B cell (primary cell): ENCODE data around the gene TMEM38A. TPM values are rescaled to one million over a fixed set of nuclear protein-coding genes. Genes with fewer than 3 reads are reported as not detected.
A peak's percentile ranks its signal among the peaks of the same experiment; 100 is the strongest.

Experiments
- ATAC-seq: fragments of 200-7000 bp; cut with Tn5 transposase; one replicate; pipeline ENCODE4 v1.10.0; 2021; ENCODE audit warnings: low read depth, mild to moderate bottlenecking, moderate number of reproducible peaks, moderate library complexity
- CTCF ChIA-PET: fragments of 350-600 bp; sonication (Branson Sonifier 250); formaldehyde crosslinking; loops from one replicate; lab custom pipeline; 2021; ENCODE audit warnings: antibody characterized with exemption, inconsistent platforms; lab: Charles Lee
- POLR2A ChIA-PET: fragments of 350-600 bp; sonication (Branson Sonifier 250); formaldehyde crosslinking; loops from one replicate; lab custom pipeline; 2021; ENCODE audit warnings: antibody characterized with exemption; lab: Charles Lee
- DNase-seq: peaks from one replicate; pipeline ENCODE4 v3.0.0; 2013
- H2AFZ ChIP-seq: 2 replicates; pipeline ENCODE4 v1.6.1; 2012; ENCODE audit warnings: mild to moderate bottlenecking, low read depth, low read length; ENCODE audit not compliant: insufficient read depth, poor library complexity, severe bottlenecking
- H3K27ac ChIP-seq, 2 donors: 1 replicate in 1 of 2; 2 replicates in 1 of 2; pipeline ENCODE4 v1.5.1; 2012 to 2013; ENCODE audit warnings: low read length in 2 of 2, mild to moderate bottlenecking in 2 of 2, moderate library complexity in 1 of 2
- H3K27me3 ChIP-seq, 4 experiments: fragments of 200-600 bp in 1 of 4; sonication (generic) in 1 of 4; replicated peaks in 1 of 4; 1 replicate in 2 of 4; 2 replicates in 2 of 4; pipeline versions ENCODE4 v1.6.1 to v1.7.0; 2013 to 2016; ENCODE audit warnings: low read length in 3 of 4, mild to moderate bottlenecking in 2 of 4, mixed read lengths in 1 of 4, moderate library complexity in 1 of 4; ENCODE audit not compliant: insufficient read depth in 4 of 4, control insufficient read depth in 3 of 4; ENCODE audit errors: control extremely low read depth in 1 of 4
- H3K36me3 ChIP-seq, 2 experiments: replicated peaks in 1 of 2; 1 replicate in 1 of 2; 2 replicates in 1 of 2; pipeline versions ENCODE4 v1.6.1 to v1.7.1; 2013; ENCODE audit warnings: low read length in 1 of 2; ENCODE audit not compliant: insufficient read depth in 2 of 2, control insufficient read depth in 1 of 2; ENCODE audit errors: control extremely low read depth in 1 of 2, extremely low read depth in 1 of 2
- H3K4me1 ChIP-seq, 2 donors: fragments of 200-600 bp in 1 of 2; sonication (generic) in 1 of 2; 1 replicate in 1 of 2; 2 replicates in 1 of 2; pipeline versions ENCODE4 v1.5.1 to v1.6.1; 2013 to 2017; ENCODE audit warnings: low read length in 2 of 2; ENCODE audit not compliant: control insufficient read depth in 2 of 2, insufficient read depth in 2 of 2
- H3K4me2 ChIP-seq: replicated peaks from 2 replicates; pipeline ENCODE3; 2012; ENCODE audit warnings: mild to moderate bottlenecking, low read depth, low read length; ENCODE audit not compliant: poor library complexity, severe bottlenecking
- H3K4me3 ChIP-seq, 5 experiments: fragments of 200-600 bp in 1 of 5; sonication (generic) in 1 of 5; 1 replicate in 3 of 5; 2 replicates in 2 of 5; pipeline versions ENCODE4 v1.5.1 to v1.7.0; 2011 to 2016; ENCODE audit warnings: low read length in 4 of 5, mild to moderate bottlenecking in 4 of 5, low read depth in 2 of 5, control low read depth in 1 of 5, moderate library complexity in 1 of 5; ENCODE audit not compliant: insufficient read depth in 1 of 5; ENCODE audit errors: control extremely low read depth in 1 of 5, extremely low read depth in 1 of 5
- H3K79me2 ChIP-seq: fragments of 200-600 bp; sonication (generic); one replicate; pipeline ENCODE4 v1.6.0; 2016; ENCODE audit warnings: low read length; ENCODE audit not compliant: control insufficient read depth, insufficient read depth
- H3K9ac ChIP-seq: fragments of 200-600 bp; sonication (generic); 2 replicates; pipeline ENCODE4 v1.6.1; 2017; ENCODE audit warnings: mild to moderate bottlenecking, low read length, moderate library complexity
- H3K9me3 ChIP-seq, 3 donors: one replicate each; pipeline versions ENCODE4 v1.6.1 to v1.7.1; 2013; ENCODE audit warnings: low read length in 2 of 3; ENCODE audit not compliant: control insufficient read depth in 2 of 3, insufficient read depth in 1 of 3; ENCODE audit errors: control extremely low read depth in 1 of 3
- H4K20me1 ChIP-seq: 2 replicates; pipeline ENCODE4 v1.6.0; 2012; ENCODE audit warnings: mild to moderate bottlenecking, low read length; ENCODE audit not compliant: insufficient read depth, control insufficient read depth, poor library complexity, severe bottlenecking
- H3K27ac Mint-ChIP-seq: one replicate; pipeline ENCODE4 v1.8.0; 2021; ENCODE audit warnings: mixed read lengths
- H3K27me3 Mint-ChIP-seq: one replicate; pipeline ENCODE4 v1.8.0; 2021; ENCODE audit warnings: mixed read lengths
- H3K4me1 Mint-ChIP-seq: one replicate; pipeline ENCODE4 v1.8.0; 2021; ENCODE audit warnings: mixed read lengths
- H3K4me3 Mint-ChIP-seq: one replicate; pipeline ENCODE4 v1.8.0; 2021; ENCODE audit warnings: mixed read lengths
- H3K9me3 Mint-ChIP-seq: one replicate; pipeline ENCODE4 v1.8.0; 2022; ENCODE audit warnings: mixed read lengths; ENCODE audit not compliant: insufficient read depth
- CTCF ChIP-seq: fragments of 200-600 bp; IDR thresholded peaks from one replicate; pipeline ENCODE4 v1.8.0; 2022; ENCODE audit warnings: antibody characterized with exemption, mild to moderate bottlenecking
- EZH2 ChIP-seq: IDR thresholded peaks from 2 replicates; pipeline ENCODE4 v1.6.1; 2012; ENCODE audit warnings: borderline replicate concordance, low read depth, mild to moderate bottlenecking, moderate library complexity, low read length; ENCODE audit not compliant: insufficient read depth, poor library complexity, severe bottlenecking
- WGBS: methylation state at CpG from one replicate; pipeline ENCODE4 v1.1.5; 2013; ENCODE audit warnings: missing lambda C conversion rate; ENCODE audit not compliant: insufficient coverage; 5-methylcytosine and 5-hydroxymethylcytosine counted together
- intact Hi-C: fragments of 100-400 bp; cut with micrococcal nuclease; formaldehyde crosslinking; loops from one replicate; pipeline ENCODE4 v1.10.0; 2022
- polyA plus RNA-seq: library from polyadenylated mRNA; depleted of rRNA; stranded (reverse); fragments of >200 nt; gene quantifications from 2 replicates; pipeline ENCODE4 v1.2.3, GENCODE V29; 2012
- total RNA-seq, 2 donors: library from RNA; stranded (reverse); fragments of 120-200 nt in 1 of 2; gene quantifications; 1 replicate in 1 of 2; 2 replicates in 1 of 2; pipeline versions ENCODE4 v1.2.3 to v1.2.4, GENCODE V29; 2013 to 2022

The TMEM38A gene
- total and polyA plus RNA-seq, 2 donors (not counting 1 experiment from before 2014, with no cell fraction given), result 5.7 to 7.1 TPM

GRCh38 chr19:16612636-16613035 is 48.3 kb upstream of the TMEM38A start:
- Histone ChIP-seq H3K4me1 (peaks cover 59 to 60% of the 10 kb centered on the region in 2 donors), H3K9ac (no peak overlapping the region), H2AFZ (no peak overlapping the region), H4K20me1 (peaks cover 89% of the 10 kb centered on the region), H3K36me3 (peaks cover 0 to 3% of the 10 kb centered on the region in 2 experiments), H3K4me3 (no peak overlapping the region), H3K27me3 (no peaks in the 10 kb centered on the region), H3K79me2 (peaks cover 100% of the 10 kb centered on the region), H3K9me3 (peaks cover 0 to 2% (median 0%) of the 10 kb centered on the region in 3 donors), H3K4me2 (no peak overlapping the region), H3K27ac (no peak overlapping the region)
- Mint-ChIP-seq H3K27ac (peak overlapping the region; percentile 53), H3K4me1 (peaks cover 85% of the 10 kb centered on the region), H3K27me3 (no peaks in the 10 kb centered on the region), H3K4me3 (no peak overlapping the region), H3K9me3 (no peaks in the 10 kb centered on the region)
- ATAC-seq (no peak), DNase-seq (no peak)
- ChIA-PET POLR2A (interaction anchor here (2.0 kb wide), 1 partner anchor 26 kb away, joined by 7 read pairs; no protein-coding TSS in a partner anchor), CTCF (interaction anchor here (0.9 to 1.4 kb wide), 4 partner anchors 12 to 38 kb away, joined by 3 to 7 read pairs (median 4); partner anchors contain the start of gene MED26)
- intact Hi-C loops, result no loop called here
- WGBS, result no CpG with 5 or more reads among the region's 3 CpGs
- TF ChIP-seq CTCF, result no peak

GRCh38 chr19:16613841-16614240 is 47.1 kb upstream of the TMEM38A start:
- no peak for ATAC-seq

More at GRCh38 chr19:16613841-16614240, 47.1 kb upstream of the TMEM38A start:
- peaks cover 0 to 2% (median 0%) of the 10 kb centered on the region in 3 donors for H3K9me3 ChIP-seq
- no peak overlapping the region for H3K4me3 ChIP-seq
- H2AFZ ChIP-seq, result no peak overlapping the region
- peaks cover 59 to 60% of the 10 kb centered on the region in 2 donors for H3K4me1 ChIP-seq
- H3K4me1 Mint-ChIP-seq, result peaks cover 85% of the 10 kb centered on the region
- WGBS, result 90% methylated on average over 2 of the region's 2 CpGs
- no peak for DNase-seq
- H3K4me2 ChIP-seq, result no peak overlapping the region
- H3K36me3 ChIP-seq, result peaks cover 0 to 3% of the 10 kb centered on the region in 2 experiments
- no peaks in the 10 kb centered on the region for H3K27me3 ChIP-seq
- no peaks in the 10 kb centered on the region for H3K27me3 Mint-ChIP-seq
- no peak overlapping the region for H3K27ac ChIP-seq
- ChIA-PET CTCF (interaction anchor here (0.7 kb wide), 1 partner anchor 61 kb away, joined by 3 read pairs; no protein-coding TSS in a partner anchor), POLR2A (interaction anchor here (0.6 to 2.0 kb wide), 2 partner anchors 28 to 46 kb away, joined by 7 to 14 read pairs; no protein-coding TSS in a partner anchor)
- H3K27ac Mint-ChIP-seq, result peak overlapping the region; percentile 26
- TF ChIP-seq CTCF (no peak), EZH2 (no peak)
- intact Hi-C loops, result no loop called here
- H3K9ac ChIP-seq, result no peak overlapping the region
- peaks cover 100% of the 10 kb centered on the region for H3K79me2 ChIP-seq
- H3K9me3 Mint-ChIP-seq, result no peaks in the 10 kb centered on the region
- H4K20me1 ChIP-seq, result peaks cover 92% of the 10 kb centered on the region
- no peak overlapping the region for H3K4me3 Mint-ChIP-seq
